ENCODE data around the gene KRT33A. TPM values are rescaled to one million over a fixed set of nuclear protein-coding genes. Genes with fewer than 3 reads are reported as not detected.

The KRT33A gene
- total and polyA plus RNA-seq, 2 of the 8 experiments (the other 6 are each of a cell fraction or from before 2014, with no cell fraction given) = not detected

DNA sequence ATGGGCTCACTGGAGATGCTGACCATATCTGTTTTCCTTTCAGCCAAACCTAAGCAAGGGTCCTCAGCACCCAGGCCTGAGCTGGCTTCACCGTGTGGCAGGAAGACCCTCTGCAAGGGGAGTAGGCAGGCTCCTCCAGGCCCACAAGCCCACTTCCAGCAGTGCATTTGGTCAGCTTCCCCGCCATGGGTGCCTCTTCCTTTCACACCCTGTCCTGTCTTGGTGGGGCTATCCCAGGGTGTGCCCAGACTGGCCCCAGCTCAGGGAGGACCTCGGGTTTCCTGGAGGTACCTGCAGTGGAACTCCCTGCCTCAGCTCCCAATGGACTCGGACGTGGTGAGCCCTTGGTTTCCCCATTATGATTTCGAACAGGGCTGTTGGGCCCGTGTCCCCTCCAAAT, 22.4 kb downstream of the KRT33A start:
- WGBS, 2 experiments (ENCODE audit: extremely low coverage in 1 of 2, insufficient coverage in 1 of 2, insufficient read length in 1 of 2, insufficient replicate concordance in 2 of 2, low coverage in 1 of 2, low lambda C conversion rate in 2 of 2, missing lambda C conversion rate in 1 of 2) = 91% methylated on average over 7 of the region's 7 CpGs; no CpG with 5 or more reads in 1 of the 2 experiments
- Histone ChIP-seq H3K4me2 (ENCODE audit: insufficient read depth in 1 of 2, low read depth in 2 of 2, low read length in 2 of 2) (no peak overlapping the region), H3K79me2 (ENCODE audit: control insufficient read depth in 1 of 2, insufficient read depth in 2 of 2, low read length in 2 of 2) (no peaks in the 10 kb centered on the region), H3K79me1 (ENCODE audit: low read depth, low read length) (no peaks in the 10 kb centered on the region), H3K18ac (ENCODE audit: extremely low read depth, low read length) (no peak overlapping the region), H2BK20ac (ENCODE audit: low read length) (no peak overlapping the region), H3K9me3 (ENCODE audit: insufficient read depth in 2 of 2, low read depth in 1 of 2, low read length in 1 of 2) (no peaks in the 10 kb centered on the region), H2BK15ac (ENCODE audit: low read length) (no peak overlapping the region), H3K23me2 (ENCODE audit: low read depth, low read length) (no peaks in the 10 kb centered on the region), H3K23ac (ENCODE audit: insufficient read length) (no peak overlapping the region), H4K91ac (replicated peaks; ENCODE audit: insufficient read length, low read length) (no peak overlapping the region), H3K4me3 (ENCODE audit: extremely low read depth in 1 of 4, insufficient read depth in 2 of 4, low read depth in 3 of 4, low read length in 4 of 4) (no peak overlapping the region), H2BK12ac (ENCODE audit: low read depth, low read length) (no peak overlapping the region), H4K20me1 (replicated peaks in 1 of 2; ENCODE audit: control insufficient read depth in 1 of 2, insufficient read depth in 2 of 2, low read length in 2 of 2) (no peaks in the 10 kb centered on the region), H3K9ac (replicated peaks in 1 of 4; ENCODE audit: extremely low read depth in 1 of 4, low read depth in 3 of 4, low read length in 3 of 4) (no peak overlapping the region), H2BK120ac (replicated peaks; ENCODE audit: low read depth, low read length) (no peak overlapping the region), H3K36me3 (ENCODE audit: control insufficient read depth in 2 of 4, insufficient read depth in 4 of 4, low read length in 3 of 4) (no peaks in the 10 kb centered on the region), H2BK5ac (ENCODE audit: low read depth, low read length) (no peak overlapping the region), H2AFZ (ENCODE audit: low read length) (no peak overlapping the region), H3K4ac (replicated peaks; ENCODE audit: insufficient read length, low read depth, low read length) (no peak overlapping the region), H3K27ac (ENCODE audit: low read depth, low read length) (no peak overlapping the region), H3K56ac (replicated peaks; ENCODE audit: insufficient read length, low read depth, low read length) (no peak overlapping the region), H3K27me3 (replicated peaks in 1 of 4; ENCODE audit: control insufficient read depth in 3 of 4, extremely low read depth in 1 of 4, insufficient read depth in 3 of 4, low read length in 3 of 4) (no peaks in the 10 kb centered on the region), H2AK5ac (ENCODE audit: low read depth, low read length) (no peak overlapping the region), H4K8ac (ENCODE audit: extremely low read depth, insufficient read depth, low read length) (no peak overlapping the region), H4K5ac (ENCODE audit: insufficient read length, low read depth, low read length) (no peak overlapping the region), H3K14ac (ENCODE audit: insufficient read length) (no peak overlapping the region), H3K4me1 (replicated peaks in 1 of 4; ENCODE audit: control insufficient read depth in 3 of 4, insufficient read depth in 4 of 4, low read length in 3 of 4) (no peaks in the 10 kb centered on the region; a peak in 1 of 7 replicates)
- DNase-seq (ENCODE audit: low read depth in 1 of 2, low spot score in 2 of 2) = no peak
- FAIRE-seq = no peak
- ChIA-PET POLR2A (ENCODE audit: partially characterized antibody) (interaction anchor here (1.1 kb wide), 1 partner anchor 471 kb away, joined by 3 read pairs; no protein-coding TSS in a partner anchor), CTCF (ENCODE audit: partially characterized antibody) (interaction anchor here (0.8 to 3.3 kb wide), 13 partner anchors 9 to 471 kb away, joined by 3 to 27 read pairs (median 4); partner anchors contain the start of genes KRT33A and KRTAP17-1)
- TF ChIP-seq POLR2A (IDR thresholded peaks at IDR 0.05; ENCODE audit: control extremely low read depth in 1 of 2, low read depth in 2 of 2, low read length in 2 of 2) (no peak), RAD21 (IDR thresholded peaks at IDR 0.05 in 1 of 2, conservative IDR thresholded peaks at IDR 0.05 in 1 of 2; ENCODE audit: low read depth in 2 of 2, low read length in 2 of 2) (no peak), CBX5 (IDR thresholded peaks at IDR 0.05; ENCODE audit: low read depth, low read length) (no peak), KDM5A (IDR thresholded peaks at IDR 0.05; ENCODE audit: low read length) (no peak), POLR2AphosphoS5 (IDR thresholded peaks at IDR 0.05; ENCODE audit: low read depth, low read length) (no peak), CBX8 (IDR thresholded peaks at IDR 0.05; ENCODE audit: borderline replicate concordance, low read depth, low read length) (no peak), EZH2 (IDR thresholded peaks at IDR 0.05; ENCODE audit: low read depth, low read length, severe bottlenecking) (no peak), GTF2F1 (IDR thresholded peaks at IDR 0.05; ENCODE audit: borderline replicate concordance, low read depth, low read length) (no peak), BRCA1 (IDR thresholded peaks at IDR 0.05; ENCODE audit: low read depth, low read length) (no peak), SP2 (IDR thresholded peaks at IDR 0.05; ENCODE audit: low read length) (no peak), RFX5 (IDR thresholded peaks at IDR 0.05; ENCODE audit: borderline replicate concordance, low read depth, low read length) (no peak)
- TF ChIP-seq, protein P1, sequence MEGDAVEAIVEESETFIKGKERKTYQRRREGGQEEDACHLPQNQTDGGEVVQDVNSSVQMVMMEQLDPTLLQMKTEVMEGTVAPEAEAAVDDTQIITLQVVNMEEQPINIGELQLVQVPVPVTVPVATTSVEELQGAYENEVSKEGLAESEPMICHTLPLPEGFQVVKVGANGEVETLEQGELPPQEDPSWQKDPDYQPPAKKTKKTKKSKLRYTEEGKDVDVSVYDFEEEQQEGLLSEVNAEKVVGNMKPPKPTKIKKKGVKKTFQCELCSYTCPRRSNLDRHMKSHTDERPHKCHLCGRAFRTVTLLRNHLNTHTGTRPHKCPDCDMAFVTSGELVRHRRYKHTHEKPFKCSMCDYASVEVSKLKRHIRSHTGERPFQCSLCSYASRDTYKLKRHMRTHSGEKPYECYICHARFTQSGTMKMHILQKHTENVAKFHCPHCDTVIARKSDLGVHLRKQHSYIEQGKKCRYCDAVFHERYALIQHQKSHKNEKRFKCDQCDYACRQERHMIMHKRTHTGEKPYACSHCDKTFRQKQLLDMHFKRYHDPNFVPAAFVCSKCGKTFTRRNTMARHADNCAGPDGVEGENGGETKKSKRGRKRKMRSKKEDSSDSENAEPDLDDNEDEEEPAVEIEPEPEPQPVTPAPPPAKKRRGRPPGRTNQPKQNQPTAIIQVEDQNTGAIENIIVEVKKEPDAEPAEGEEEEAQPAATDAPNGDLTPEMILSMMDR (IDR thresholded peaks at IDR 0.05; ENCODE audit: control extremely low read depth in 1 of 3, insufficient read depth in 1 of 3, low read depth in 1 of 3, low read length in 3 of 3) = no peak

Measured in H1 (cell line).